Hepatocyte (in vitro differentiated cells): ENCODE measurements around the gene PDGFD. TPM values are rescaled to one million over a fixed set of nuclear protein-coding genes. Genes with fewer than 3 reads are reported as not detected.

Experiments used
- DNase-seq: peaks from one replicate; pipeline ENCODE4 v3.0.0-alpha.2; 2016; ENCODE audit warnings: low spot score
- H2AFZ ChIP-seq: fragments of 200-600 bp; sonication (generic); 2 replicates; pipeline ENCODE4 v1.6.0; 2016; ENCODE audit warnings: antibody characterized with exemption, mild to moderate bottlenecking
- H3K27ac ChIP-seq: fragments of 200-600 bp; sonication (generic); 2 replicates; pipeline ENCODE4 v1.5.1; 2016; ENCODE audit warnings: mild to moderate bottlenecking
- H3K27me3 ChIP-seq: fragments of 200-600 bp; sonication (generic); 2 replicates; pipeline ENCODE4 v1.6.1; 2016
- H3K36me3 ChIP-seq: fragments of 200-600 bp; sonication (generic); replicated peaks from 2 replicates; pipeline ENCODE4 v1.5.1; 2016; ENCODE audit warnings: low read depth; ENCODE audit not compliant: insufficient read depth
- H3K4me1 ChIP-seq: fragments of 200-600 bp; sonication (generic); 2 replicates; pipeline ENCODE4 v1.5.1; 2016; ENCODE audit warnings: mild to moderate bottlenecking, moderate library complexity; ENCODE audit not compliant: insufficient read depth
- H3K4me2 ChIP-seq: fragments of 200-600 bp; sonication (generic); 2 replicates; pipeline ENCODE4 v1.6.0; 2016
- H3K4me3 ChIP-seq: fragments of 200-600 bp; sonication (generic); 2 replicates; pipeline ENCODE4 v1.5.1; 2016; ENCODE audit warnings: mild to moderate bottlenecking
- H3K79me2 ChIP-seq: fragments of 200-600 bp; sonication (generic); 2 replicates; pipeline ENCODE4 v1.6.0; 2017; ENCODE audit warnings: mild to moderate bottlenecking
- H3K9me2 ChIP-seq: fragments of 200-600 bp; sonication (generic); replicated peaks from 2 replicates; pipeline ENCODE4 v1.6.0; 2017; ENCODE audit warnings: mild to moderate bottlenecking; ENCODE audit not compliant: insufficient read depth
- H3K9me3 ChIP-seq: fragments of 200-600 bp; sonication (generic); 2 replicates; pipeline ENCODE4 v1.5.1; 2016; ENCODE audit warnings: low read depth, mild to moderate bottlenecking
- H4K20me1 ChIP-seq: fragments of 200-600 bp; sonication (generic); 2 replicates; pipeline ENCODE4 v1.6.0; 2016; ENCODE audit warnings: mild to moderate bottlenecking; ENCODE audit not compliant: insufficient read depth, poor library complexity, severe bottlenecking
- EZH2 ChIP-seq: fragments of 200-600 bp; sonication (generic); IDR thresholded peaks from 2 replicates; pipeline ENCODE4 v1.6.1; 2016; ENCODE audit warnings: antibody characterized with exemption, mild to moderate bottlenecking, borderline replicate concordance
- EZH2phosphoT487 ChIP-seq: fragments of 200-600 bp; sonication (generic); IDR thresholded peaks from one replicate; pipeline ENCODE4 v1.6.1; 2018; ENCODE audit warnings: antibody characterized with exemption, mild to moderate bottlenecking, low read depth, moderate library complexity; ENCODE audit not compliant: unreplicated experiment, severe bottlenecking
- whole genome bisulfite sequencing: methylation state at CpG from one replicate; pipeline ENCODE4 v1.1.6; 2016; ENCODE audit warnings: low lambda C conversion rate; ENCODE audit errors: missing lambda C conversion rate; 5-methylcytosine and 5-hydroxymethylcytosine counted together
- polyA plus RNA-seq: library from polyadenylated mRNA; unstranded; fragments of >200 nt; fragmentation: Nextera tagmentation; extraction: Ambion mirVana; gene quantifications from 2 replicates; pipeline ENCODE4 v1.2.1, GENCODE V29; 2016
- total RNA-seq: library from RNA; depleted of rRNA; stranded (reverse); fragments of >200 nt; gene quantifications from 2 replicates; pipeline ENCODE4 v1.2.3, GENCODE V29; 2014
- TF ChIP-seq, protein P1 (sequence below): fragments of 200-600 bp; sonication (generic); IDR thresholded peaks from 2 replicates; pipeline ENCODE4 v1.5.1; 2016; ENCODE audit warnings: antibody characterized with exemption, mild to moderate bottlenecking; ENCODE audit not compliant: poor library complexity

The PDGFD gene
- total and polyA plus RNA-seq, 2 experiments from 2014 or later, result 17.3 to 29.6 TPM

- H3K27me3 ChIP-seq, result no peaks in the 10 kb centered on the region
- no peak overlapping the region for H3K4me2 ChIP-seq
- 93% methylated on average over 2 of the region's 2 CpGs for WGBS
- no peak for TF ChIP-seq EZH2phosphoT487
- TF ChIP-seq, protein P1, sequence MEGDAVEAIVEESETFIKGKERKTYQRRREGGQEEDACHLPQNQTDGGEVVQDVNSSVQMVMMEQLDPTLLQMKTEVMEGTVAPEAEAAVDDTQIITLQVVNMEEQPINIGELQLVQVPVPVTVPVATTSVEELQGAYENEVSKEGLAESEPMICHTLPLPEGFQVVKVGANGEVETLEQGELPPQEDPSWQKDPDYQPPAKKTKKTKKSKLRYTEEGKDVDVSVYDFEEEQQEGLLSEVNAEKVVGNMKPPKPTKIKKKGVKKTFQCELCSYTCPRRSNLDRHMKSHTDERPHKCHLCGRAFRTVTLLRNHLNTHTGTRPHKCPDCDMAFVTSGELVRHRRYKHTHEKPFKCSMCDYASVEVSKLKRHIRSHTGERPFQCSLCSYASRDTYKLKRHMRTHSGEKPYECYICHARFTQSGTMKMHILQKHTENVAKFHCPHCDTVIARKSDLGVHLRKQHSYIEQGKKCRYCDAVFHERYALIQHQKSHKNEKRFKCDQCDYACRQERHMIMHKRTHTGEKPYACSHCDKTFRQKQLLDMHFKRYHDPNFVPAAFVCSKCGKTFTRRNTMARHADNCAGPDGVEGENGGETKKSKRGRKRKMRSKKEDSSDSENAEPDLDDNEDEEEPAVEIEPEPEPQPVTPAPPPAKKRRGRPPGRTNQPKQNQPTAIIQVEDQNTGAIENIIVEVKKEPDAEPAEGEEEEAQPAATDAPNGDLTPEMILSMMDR, result no peak
- no peak for TF ChIP-seq EZH2
- H3K9me2 ChIP-seq, result no peaks in the 10 kb centered on the region
- H3K27ac ChIP-seq, result no peak overlapping the region
- H3K9me3 ChIP-seq, result no peaks in the 10 kb centered on the region
- H3K4me3 ChIP-seq, result no peak overlapping the region
- no peaks in the 10 kb centered on the region for H4K20me1 ChIP-seq
- H3K36me3 ChIP-seq, result no peaks in the 10 kb centered on the region
- H3K79me2 ChIP-seq, result no peaks in the 10 kb centered on the region
- no peak overlapping the region for H2AFZ ChIP-seq
- DNase-seq, result no peak
- no peaks in the 10 kb centered on the region for H3K4me1 ChIP-seq
These were observed 36.1 kb downstream of the PDGFD start for GRCh38 chr11:104127828-104128227.

- no peak overlapping the region for H3K4me2 ChIP-seq
- DNase-seq, result no peak
- H3K79me2 ChIP-seq, result no peaks in the 10 kb centered on the region
- H3K4me3 ChIP-seq, result no peak overlapping the region
- H3K36me3 ChIP-seq, result no peaks in the 10 kb centered on the region
- TF ChIP-seq, protein P1, result no peak
- TF ChIP-seq EZH2 (no peak), EZH2phosphoT487 (no peak)
- no peaks in the 10 kb centered on the region for H4K20me1 ChIP-seq
- no peaks in the 10 kb centered on the region for H3K27me3 ChIP-seq
- no peaks in the 10 kb centered on the region for H3K4me1 ChIP-seq
- H3K9me3 ChIP-seq, result no peaks in the 10 kb centered on the region
- no peaks in the 10 kb centered on the region for H3K9me2 ChIP-seq
- 73% methylated on average over 1 of the region's 1 CpG for WGBS
- no peak overlapping the region for H2AFZ ChIP-seq
- no peak overlapping the region for H3K27ac ChIP-seq
These were observed 37.5 kb downstream of the PDGFD start for GRCh38 chr11:104126464-104126863.

GRCh38 chr11:104124979-104125378 lies 39.0 kb downstream of the PDGFD start:
- Histone ChIP-seq H2AFZ (no peak overlapping the region), H3K36me3 (no peaks in the 10 kb centered on the region), H3K9me3 (no peaks in the 10 kb centered on the region), H3K9me2 (no peaks in the 10 kb centered on the region), H3K27me3 (no peaks in the 10 kb centered on the region), H3K4me1 (no peaks in the 10 kb centered on the region), H3K79me2 (no peaks in the 10 kb centered on the region), H3K27ac (no peak overlapping the region), H4K20me1 (no peaks in the 10 kb centered on the region), H3K4me2 (no peak overlapping the region), H3K4me3 (no peak overlapping the region)
- 59% methylated on average over 1 of the region's 1 CpG for WGBS
- DNase-seq, result no peak
- no peak for TF ChIP-seq EZH2phosphoT487
- no peak for TF ChIP-seq EZH2
- TF ChIP-seq, protein P1, result no peak

GRCh38 chr11:104122836-104123235 lies 41.1 kb downstream of the PDGFD start:
- H3K27me3 ChIP-seq, result no peaks in the 10 kb centered on the region

More at GRCh38 chr11:104122836-104123235, 41.1 kb downstream of the PDGFD start:
- Histone ChIP-seq H2AFZ (no peak overlapping the region), H3K36me3 (no peaks in the 10 kb centered on the region), H3K9me2 (no peaks in the 10 kb centered on the region), H3K4me1 (no peaks in the 10 kb centered on the region), H3K4me3 (no peak overlapping the region), H3K27ac (no peak overlapping the region), H3K4me2 (no peak overlapping the region), H3K79me2 (no peaks in the 10 kb centered on the region), H4K20me1 (no peaks in the 10 kb centered on the region), H3K9me3 (no peaks in the 10 kb centered on the region)
- TF ChIP-seq EZH2 (no peak), EZH2phosphoT487 (no peak)
- TF ChIP-seq, protein P1, result no peak
- 82% methylated on average over 2 of the region's 2 CpGs for WGBS
- no peak for DNase-seq
